Measurements from ENCODE around the gene C1orf122.

The C1orf122 gene

DNA sequence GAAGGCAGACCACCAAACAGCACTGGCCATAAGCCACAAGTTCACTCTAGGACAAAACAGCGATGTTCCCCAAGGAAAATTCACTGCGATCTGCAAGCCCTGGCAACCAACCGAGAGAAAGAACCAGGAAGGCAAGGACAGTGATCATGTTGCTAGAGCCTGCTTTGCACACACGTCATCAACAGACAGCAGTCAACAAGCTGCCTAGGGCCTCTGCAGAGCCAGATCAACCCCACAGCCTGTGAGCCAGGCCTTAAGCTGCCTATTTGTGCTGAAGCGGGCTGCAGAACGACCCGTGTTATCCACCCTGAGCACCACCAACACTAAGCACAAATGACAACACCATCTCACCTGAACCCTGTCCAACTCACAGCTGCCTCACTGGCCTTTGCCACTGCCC is 6.7 kb downstream of the C1orf122 start:
- TF ChIP-seq GATA2 (IDR thresholded peaks at IDR 0.05; ENCODE audit: low read depth, low read length), result no peak
- no peak for TF ChIP-seq GATA3 (IDR thresholded peaks at IDR 0.05; ENCODE audit: low read depth, low read length)

DNA sequence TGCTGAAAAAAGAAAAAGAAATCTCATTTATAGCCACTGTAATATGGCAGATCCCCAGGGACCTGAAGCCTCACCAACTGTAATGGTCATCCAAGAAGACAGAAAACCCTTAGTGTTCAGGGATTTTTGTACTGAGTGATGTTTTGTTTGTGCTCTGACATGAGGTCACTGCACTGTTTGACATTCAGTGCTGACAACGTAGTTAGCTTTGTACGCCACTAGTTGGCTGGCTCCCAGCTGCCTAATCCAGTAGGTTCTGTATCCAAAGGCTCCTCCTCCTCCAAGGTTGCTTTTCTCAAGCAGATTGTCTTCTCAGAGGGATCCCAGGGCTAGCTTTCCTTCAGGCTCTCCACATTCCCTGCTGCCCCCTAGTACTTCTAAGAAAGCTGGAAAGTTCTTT is 9.9 kb downstream of the C1orf122 start:
- TF ChIP-seq GATA3 (IDR thresholded peaks at IDR 0.05; ENCODE audit: low read depth, low read length) (no peak), GATA2 (IDR thresholded peaks at IDR 0.05; ENCODE audit: low read depth, low read length) (no peak)

DNA sequence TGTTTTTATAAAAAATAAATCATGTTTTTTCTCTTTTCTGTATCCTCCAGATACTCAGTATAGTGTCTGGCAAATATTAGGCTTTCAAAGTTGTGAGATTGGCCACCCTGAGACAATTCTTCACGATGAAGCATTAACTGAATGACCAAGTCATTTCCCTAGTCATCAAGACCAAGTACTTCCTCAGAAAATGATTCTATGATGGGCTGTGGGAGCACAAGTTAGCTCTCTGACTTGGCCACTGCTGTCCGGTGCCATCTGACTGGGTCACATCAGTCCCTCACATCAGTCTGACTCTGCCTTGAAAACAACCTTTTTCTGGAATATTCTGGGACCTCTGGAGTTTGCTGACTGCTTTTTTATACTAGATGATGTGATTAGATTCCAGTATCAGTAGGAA is 13.9 kb downstream of the C1orf122 start:
- no peak for TF ChIP-seq GATA3 (IDR thresholded peaks at IDR 0.05; ENCODE audit: low read depth, low read length)
- no peak for TF ChIP-seq GATA2 (IDR thresholded peaks at IDR 0.05; ENCODE audit: low read depth, low read length)

DNA sequence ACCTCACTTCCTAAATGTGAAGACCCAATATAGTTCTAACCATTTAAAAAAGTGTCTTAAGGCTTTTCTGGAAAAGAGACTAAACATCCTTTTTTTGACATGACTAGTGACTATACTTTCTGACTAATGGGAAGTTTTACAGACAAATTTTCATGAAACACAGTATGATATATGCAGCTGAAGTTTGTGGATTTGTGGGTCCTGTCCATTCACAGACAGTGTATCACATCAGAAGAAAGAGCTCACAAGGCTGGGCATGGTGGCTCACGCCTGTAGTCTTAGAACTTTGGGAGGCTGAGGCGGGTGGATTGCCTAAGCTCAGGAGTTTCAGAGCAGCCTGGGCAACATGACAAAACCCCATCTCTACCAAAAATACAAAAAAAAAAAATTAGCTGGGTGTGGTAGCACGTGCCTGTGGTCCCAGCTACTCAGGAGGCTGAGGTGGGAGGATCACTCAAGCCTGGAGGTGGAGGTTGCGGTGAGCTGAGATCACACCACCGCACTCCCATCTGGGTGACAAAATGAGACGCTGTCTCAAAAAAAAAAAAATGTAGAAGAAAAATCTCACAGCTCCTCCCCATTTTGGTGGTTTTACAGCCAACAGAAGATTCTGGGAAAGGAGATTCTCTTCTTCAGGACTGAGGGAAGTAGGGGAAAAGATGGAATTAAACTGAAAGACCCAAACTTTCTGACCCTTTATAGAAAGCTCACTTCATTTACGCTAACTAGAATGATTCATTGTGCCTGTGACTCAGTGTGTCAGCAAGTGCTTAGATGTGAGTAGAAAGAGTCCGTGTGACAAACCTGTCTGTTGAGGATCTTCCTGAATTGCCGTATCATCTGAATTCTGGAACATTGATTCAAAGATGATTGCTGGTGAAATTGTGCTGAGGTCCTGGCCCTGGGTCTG is 15.6 kb downstream of the C1orf122 start:
- TF ChIP-seq GATA3 (IDR thresholded peaks at IDR 0.05; ENCODE audit: low read depth, low read length), result no peak
- TF ChIP-seq GATA2 (IDR thresholded peaks at IDR 0.05; ENCODE audit: low read depth, low read length), result no peak

DNA sequence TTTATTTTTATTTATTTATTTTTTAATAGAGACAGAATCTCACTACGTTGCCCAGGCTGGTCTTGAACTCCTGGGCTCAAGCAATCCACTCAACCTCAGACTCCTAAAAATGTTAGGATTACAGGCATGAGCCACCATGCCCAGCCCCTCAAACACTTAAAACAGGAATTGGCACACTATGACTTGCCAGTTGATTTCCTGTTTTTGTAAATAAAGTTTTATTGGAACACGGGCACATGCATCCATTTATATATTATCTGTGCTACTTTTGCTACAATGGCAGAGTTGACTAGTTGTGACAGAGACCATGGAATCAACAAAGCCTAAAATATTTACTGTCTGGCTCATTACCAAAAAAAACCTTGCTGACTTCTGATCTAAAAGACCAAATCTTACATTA is 16.4 kb downstream of the C1orf122 start:
- TF ChIP-seq GATA3 (IDR thresholded peaks at IDR 0.05; ENCODE audit: low read depth, low read length) (no peak), GATA2 (IDR thresholded peaks at IDR 0.05; ENCODE audit: low read depth, low read length) (no peak)

DNA sequence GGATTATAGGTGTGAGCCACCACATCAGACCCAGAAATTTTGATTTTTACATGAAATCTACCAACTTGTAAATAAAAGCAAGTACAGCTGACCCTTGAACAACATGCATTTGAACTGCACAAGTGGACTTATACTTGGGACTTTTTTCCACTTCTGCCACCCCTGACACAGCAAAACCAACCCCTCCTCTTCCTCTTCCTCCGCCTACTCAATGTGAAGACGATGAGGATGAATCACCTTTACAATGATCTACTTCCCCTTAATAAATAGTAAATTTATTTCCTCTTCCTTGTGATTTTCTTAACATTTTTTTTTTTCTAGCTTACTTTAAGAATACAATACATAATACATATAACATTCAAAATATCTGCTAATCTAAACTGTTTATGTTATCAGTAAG is 17.9 kb downstream of the C1orf122 start:
- TF ChIP-seq GATA2 (IDR thresholded peaks at IDR 0.05; ENCODE audit: low read depth, low read length) (no peak), GATA3 (IDR thresholded peaks at IDR 0.05; ENCODE audit: low read depth, low read length) (no peak)

DNA sequence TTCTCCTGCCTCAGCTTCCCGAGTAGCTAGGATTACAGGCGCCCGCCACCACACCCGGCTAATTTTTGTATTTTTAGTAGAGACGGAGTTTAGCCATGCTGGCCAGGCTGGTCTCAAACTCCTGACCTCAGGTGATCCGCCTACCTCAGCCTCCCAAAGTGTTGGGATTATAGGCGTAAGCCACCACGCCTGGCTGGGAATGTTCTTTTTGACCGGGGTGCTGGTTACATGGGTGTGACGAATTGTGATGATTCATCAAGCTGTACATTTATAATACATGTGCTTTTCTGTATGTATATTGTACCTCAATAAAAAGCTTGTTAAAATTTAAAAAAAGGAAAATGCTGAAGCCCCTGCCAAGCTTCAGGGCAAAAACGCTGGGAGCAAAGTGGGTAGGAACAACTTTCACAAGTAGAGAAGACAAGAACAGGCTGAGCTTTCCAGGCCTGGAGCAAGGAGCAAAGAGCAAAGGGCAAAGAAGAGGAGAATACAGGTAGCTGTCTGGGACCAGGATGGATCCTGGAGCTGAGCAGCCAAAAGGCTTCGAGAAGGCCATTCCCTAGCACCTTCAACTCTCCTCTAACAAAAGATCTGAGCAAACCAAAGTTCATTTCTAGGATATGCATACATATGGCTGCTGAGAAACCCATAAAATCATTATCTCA is 21.0 kb downstream of the C1orf122 start:
- TF ChIP-seq GATA3 (IDR thresholded peaks at IDR 0.05; ENCODE audit: low read depth, low read length) (no peak), GATA2 (IDR thresholded peaks at IDR 0.05; ENCODE audit: low read depth, low read length) (no peak)

DNA sequence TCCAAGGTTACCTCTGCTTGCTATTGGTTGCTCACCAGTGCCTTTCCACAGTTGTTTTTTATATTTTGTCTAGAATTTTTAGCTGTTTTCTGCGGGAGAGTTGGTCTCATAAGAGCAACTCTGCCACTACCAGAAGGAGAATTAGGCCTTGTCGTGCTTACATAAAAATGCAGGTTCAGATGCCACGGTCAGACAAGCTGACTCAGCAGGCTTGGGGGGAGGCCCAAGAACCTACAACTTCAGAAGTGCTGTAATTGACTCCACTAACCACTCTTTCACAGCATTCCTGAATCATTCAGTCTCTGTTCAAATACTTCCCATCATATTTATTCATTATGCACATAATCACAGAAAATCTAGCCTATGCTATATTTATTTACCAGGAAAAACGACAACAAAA is 23.5 kb downstream of the C1orf122 start:
- TF ChIP-seq GATA3 (IDR thresholded peaks at IDR 0.05; ENCODE audit: low read depth, low read length) (no peak), GATA2 (IDR thresholded peaks at IDR 0.05; ENCODE audit: low read depth, low read length) (no peak)

DNA sequence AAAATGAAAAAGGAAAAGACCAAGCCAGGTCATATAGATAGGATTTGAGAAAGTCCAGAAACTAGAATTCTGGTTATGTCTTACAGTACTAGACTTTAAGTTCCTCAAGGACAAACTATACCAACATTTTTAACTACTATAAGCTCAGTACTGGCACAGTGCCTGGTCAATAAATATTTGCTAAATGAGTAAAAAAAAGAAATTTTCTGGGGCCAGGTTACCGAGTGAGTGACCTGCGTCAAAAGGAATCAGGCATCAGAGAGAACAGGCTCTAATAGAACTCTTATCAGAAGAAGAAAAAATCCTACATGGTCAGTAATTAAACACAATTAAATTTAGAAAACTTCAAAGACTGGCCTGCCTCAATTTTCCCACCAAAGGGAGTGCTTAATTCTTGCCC is 24.2 kb downstream of the C1orf122 start:
- no peak for TF ChIP-seq GATA3 (IDR thresholded peaks at IDR 0.05; ENCODE audit: low read depth, low read length)
- no peak for TF ChIP-seq GATA2 (IDR thresholded peaks at IDR 0.05; ENCODE audit: low read depth, low read length)

DNA sequence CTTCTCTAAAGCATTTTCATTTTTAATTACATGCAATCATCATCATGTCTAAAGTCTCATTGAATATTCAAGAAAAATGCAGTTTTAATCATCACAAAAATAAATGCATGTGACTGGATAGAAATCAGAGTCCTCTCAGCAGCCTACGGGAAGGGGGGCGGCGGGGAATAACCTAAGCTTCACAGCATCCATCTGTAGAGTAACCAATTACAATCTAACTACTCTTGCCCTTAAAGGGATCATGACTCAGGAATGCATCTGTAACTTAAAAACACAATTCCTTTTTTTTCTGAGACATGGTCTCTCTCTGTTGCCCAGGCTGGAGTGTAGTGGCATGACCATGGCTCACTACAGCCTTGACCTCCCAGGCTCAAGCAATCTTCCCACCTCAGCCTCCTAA is 29.2 kb downstream of the C1orf122 start:
- TF ChIP-seq GATA3 (IDR thresholded peaks at IDR 0.05; ENCODE audit: low read depth, low read length) (no peak), GATA2 (IDR thresholded peaks at IDR 0.05; ENCODE audit: low read depth, low read length) (no peak)

DNA sequence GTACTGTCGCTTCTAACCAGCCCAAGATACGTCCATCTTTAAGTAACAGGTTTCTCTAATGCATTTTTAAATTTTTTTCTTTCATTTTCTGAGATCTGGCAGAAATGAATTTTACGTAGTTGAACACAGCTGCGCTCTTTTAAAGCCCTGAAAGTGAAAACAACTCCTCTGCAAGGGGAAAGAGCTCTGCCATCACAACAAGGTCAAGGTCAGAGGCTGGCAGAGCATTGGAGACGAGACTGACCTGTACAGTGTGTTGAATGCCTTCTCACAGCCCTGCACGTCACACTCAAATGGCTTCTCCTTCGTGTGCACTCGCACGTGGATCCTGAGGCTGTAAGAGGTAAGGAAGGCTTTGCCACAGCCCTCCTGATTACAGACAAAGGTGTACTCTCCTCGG is 32.1 kb downstream of the C1orf122 start:
- TF ChIP-seq GATA3 (IDR thresholded peaks at IDR 0.05; ENCODE audit: low read depth, low read length) (no peak), GATA2 (IDR thresholded peaks at IDR 0.05; ENCODE audit: low read depth, low read length) (no peak)

DNA sequence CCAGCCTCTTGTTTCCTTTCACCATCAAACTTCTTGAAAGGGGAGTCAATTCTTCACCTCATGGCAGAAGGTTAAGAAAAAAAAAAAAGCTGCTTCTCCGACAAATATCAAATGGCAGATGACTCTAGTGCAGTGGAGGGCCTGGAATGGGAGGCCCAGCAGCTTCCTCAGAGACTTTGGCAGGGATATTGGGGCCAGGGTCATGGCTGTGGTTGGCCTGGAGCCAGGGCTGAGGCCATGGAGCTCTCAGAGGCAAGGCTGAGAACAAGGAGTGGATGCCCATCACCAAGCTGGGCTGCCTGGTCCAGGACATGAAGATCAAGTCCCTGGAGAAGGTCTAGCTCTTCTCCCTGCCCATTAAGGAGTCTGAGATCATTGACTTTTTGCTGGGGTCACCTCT is 33.1 kb downstream of the C1orf122 start:
- no peak for TF ChIP-seq GATA2 (IDR thresholded peaks at IDR 0.05; ENCODE audit: low read depth, low read length)
- TF ChIP-seq GATA3 (IDR thresholded peaks at IDR 0.05; ENCODE audit: low read depth, low read length), result no peak

DNA sequence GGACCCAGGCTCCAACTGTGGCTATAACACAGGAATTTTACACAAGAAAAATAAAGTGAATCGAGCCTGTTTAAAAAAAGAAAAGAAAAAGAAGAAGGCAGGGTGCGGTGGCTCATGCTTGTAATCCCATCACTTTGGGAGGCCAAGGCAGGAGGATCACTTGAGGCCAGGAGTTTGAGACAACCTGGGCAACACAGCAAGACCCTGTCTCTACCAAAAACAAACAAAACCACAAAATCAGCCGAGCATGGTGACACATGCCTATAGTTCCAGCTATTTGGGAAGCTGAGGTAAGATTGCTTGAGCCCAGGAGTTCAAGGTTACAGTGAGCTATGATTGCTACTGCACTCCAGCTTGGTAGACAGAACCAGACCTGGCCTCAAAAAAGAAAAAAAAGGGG is 34.1 kb downstream of the C1orf122 start:
- no peak for TF ChIP-seq GATA2 (IDR thresholded peaks at IDR 0.05; ENCODE audit: low read depth, low read length)
- TF ChIP-seq GATA3 (IDR thresholded peaks at IDR 0.05; ENCODE audit: low read depth, low read length), result no peak

DNA sequence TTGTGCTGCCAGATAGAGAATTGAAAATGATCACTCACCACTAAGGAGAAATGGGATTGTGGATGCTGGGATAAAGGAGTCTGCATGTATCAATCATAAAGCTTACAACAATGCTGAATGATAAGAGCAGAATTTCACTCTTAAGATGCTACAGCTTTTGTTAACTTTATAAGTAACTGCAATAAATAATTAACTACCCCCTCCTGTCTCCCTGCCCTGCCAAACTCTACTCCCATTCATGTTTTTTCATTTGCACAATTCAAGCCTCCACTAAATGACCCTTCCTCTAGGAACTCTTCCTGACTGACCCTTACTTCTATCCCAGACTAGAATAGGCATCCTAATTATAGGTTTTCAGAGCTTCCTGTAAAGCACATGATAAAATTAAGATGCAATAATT is 36.9 kb downstream of the C1orf122 start:
- no peak for TF ChIP-seq GATA2 (IDR thresholded peaks at IDR 0.05; ENCODE audit: low read depth, low read length)

DNA sequence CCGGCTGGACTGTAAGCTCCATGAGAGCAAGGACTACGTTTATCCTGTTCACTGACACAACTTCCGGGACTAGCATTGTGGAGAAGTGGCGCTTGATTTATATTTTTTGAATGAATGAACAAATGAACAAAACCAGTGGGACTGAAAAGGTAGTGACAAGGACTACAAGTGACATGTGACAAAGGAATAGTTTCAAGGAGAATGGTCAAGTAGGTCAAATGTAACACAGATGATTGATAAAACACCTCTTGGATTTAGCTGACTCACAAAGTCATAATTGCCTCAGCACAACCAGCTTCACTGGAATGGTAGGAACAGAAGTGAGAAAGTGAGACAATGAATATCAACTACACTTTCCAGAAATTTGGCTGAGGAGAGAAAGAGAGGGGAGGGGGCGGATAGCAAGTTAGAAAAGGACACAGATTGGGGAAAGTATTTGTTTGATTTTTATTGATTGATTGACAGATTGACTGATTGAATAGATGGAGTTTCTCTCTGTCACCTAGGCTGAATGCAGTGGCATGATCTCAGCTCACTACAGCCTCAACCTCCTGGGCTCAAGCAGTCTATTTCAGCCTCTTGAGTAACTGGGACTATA is 37.6 kb downstream of the C1orf122 start:
- TF ChIP-seq GATA2 (IDR thresholded peaks at IDR 0.05; ENCODE audit: low read depth, low read length) (no peak), GATA3 (IDR thresholded peaks at IDR 0.05; ENCODE audit: low read depth, low read length) (no peak)
